SK-N-MC (cell line): ENCODE results near the gene GNAQ.

Experiments used
- EZH2 ChIP-seq: fragments of 200-600 bp; sonication (generic); IDR thresholded peaks from one replicate; pipeline ENCODE4 v1.6.1; 2017; ENCODE audit warnings: antibody characterized with exemption
- FOXP2 ChIP-seq: optimal IDR thresholded peaks from 2 replicates; pipeline ENCODE3; 2011; ENCODE audit warnings: mild to moderate bottlenecking, moderate library complexity; ENCODE audit not compliant: insufficient read depth; ENCODE audit errors: extremely low read length, control extremely low read depth

DNA sequence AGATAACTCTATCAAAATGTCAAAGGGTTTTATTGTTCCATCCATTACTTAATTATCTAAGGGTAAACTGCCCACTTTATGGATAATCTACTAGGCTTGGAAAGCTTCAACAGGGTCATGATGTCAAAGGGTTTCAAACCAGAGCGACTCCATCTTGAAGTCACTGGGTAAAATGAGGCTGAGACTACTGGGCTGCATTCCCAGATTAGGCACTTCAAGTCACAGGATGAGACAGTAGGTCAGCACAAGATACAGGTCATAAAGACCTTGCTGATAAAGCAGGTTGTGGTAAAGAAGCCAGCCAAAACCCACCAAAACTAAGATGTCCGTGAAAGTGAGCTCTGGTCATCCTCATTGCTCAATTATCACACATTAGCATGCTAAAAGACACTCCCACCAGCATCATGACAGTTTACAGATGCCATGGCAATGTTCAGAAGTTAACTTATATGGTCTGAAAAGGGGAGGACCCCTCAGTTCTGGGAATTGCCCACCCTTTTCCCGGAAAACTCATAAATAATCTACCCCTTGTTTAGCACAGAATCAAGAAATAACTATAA, 138.6 kb downstream of the GNAQ start:
- TF ChIP-seq EZH2, result no peak
- no peak for TF ChIP-seq FOXP2
